Mesendoderm (in vitro differentiated cells): ENCODE results near the gene RPS6KA2.
"Not testable (repeated sequence)": the region's sequence is repeated elsewhere in the genome, so short reads cannot be mapped to it uniquely, and the experiment has no call there.

ENCODE experiments used
- DNase-seq: peaks from one replicate; pipeline ENCODE4 v3.0.0; 2013
- H2AK5ac ChIP-seq: 2 replicates; pipeline ENCODE4 v1.6.1; 2013; ENCODE audit warnings: low read length, inconsistent platforms
- H2BK120ac ChIP-seq: 2 replicates; pipeline ENCODE4 v1.6.1; 2013; ENCODE audit warnings: low read depth, mild to moderate bottlenecking, low read length, moderate library complexity, mixed read lengths
- H2BK15ac ChIP-seq: replicated peaks from 2 replicates; pipeline ENCODE4 v1.6.1; 2013; ENCODE audit warnings: low read depth, mild to moderate bottlenecking, moderate library complexity
- H2BK5ac ChIP-seq: 2 replicates; pipeline ENCODE4 v1.6.1; 2013; ENCODE audit warnings: low read length, inconsistent platforms
- H3K18ac ChIP-seq: 2 replicates; pipeline ENCODE4 v1.6.1; 2013; ENCODE audit warnings: mild to moderate bottlenecking, low read length, mixed read lengths
- H3K23ac ChIP-seq: one replicate; pipeline ENCODE4 v1.6.1; 2013; ENCODE audit warnings: low read length
- H3K27ac ChIP-seq: 2 replicates; pipeline ENCODE4 v1.5.1; 2013; ENCODE audit warnings: low read depth, mild to moderate bottlenecking, inconsistent platforms, low read length, moderate library complexity
- H3K27me3 ChIP-seq: 2 replicates; pipeline ENCODE4 v1.6.1; 2013; ENCODE audit warnings: low read length, control low read depth, mild to moderate bottlenecking, inconsistent platforms; ENCODE audit not compliant: insufficient read depth, poor library complexity
- H3K36me3 ChIP-seq: 2 replicates; pipeline ENCODE4 v1.6.1; 2013; ENCODE audit warnings: low read length, inconsistent platforms; ENCODE audit not compliant: control insufficient read depth, insufficient read depth
- H3K4ac ChIP-seq: one replicate; pipeline ENCODE4 v1.6.1; 2013; ENCODE audit warnings: low read depth, mild to moderate bottlenecking, low read length, moderate library complexity
- H3K4me1 ChIP-seq: 2 replicates; pipeline ENCODE4 v1.6.1; 2013; ENCODE audit warnings: low read depth, low read length, inconsistent platforms; ENCODE audit not compliant: control insufficient read depth
- H3K4me2 ChIP-seq: 2 replicates; pipeline ENCODE4 v1.6.1; 2013; ENCODE audit warnings: low read length
- H3K4me3 ChIP-seq: 2 replicates; pipeline ENCODE4 v1.5.1; 2013; ENCODE audit warnings: mild to moderate bottlenecking, low read length
- H3K56ac ChIP-seq: one replicate; pipeline ENCODE4 v1.6.1; 2013; ENCODE audit warnings: low read length
- H3K79me1 ChIP-seq: 2 replicates; pipeline ENCODE4 v1.6.1; 2013; ENCODE audit warnings: low read length, inconsistent platforms
- H3K79me2 ChIP-seq: 2 replicates; pipeline ENCODE4 v1.6.1; 2013; ENCODE audit warnings: mild to moderate bottlenecking, low read length; ENCODE audit not compliant: control insufficient read depth, insufficient read depth
- H3K9ac ChIP-seq: 2 replicates; pipeline ENCODE4 v1.6.1; 2013; ENCODE audit warnings: low read length, inconsistent platforms
- H4K5ac ChIP-seq: one replicate; pipeline ENCODE4 v1.6.1; 2013; ENCODE audit warnings: low read length
- H4K8ac ChIP-seq: one replicate; pipeline ENCODE4 v1.6.1; 2013; ENCODE audit warnings: low read depth, mild to moderate bottlenecking, control low read depth, low read length, moderate library complexity
- WGBS: extraction: QIAGEN DNeasy Blood & Tissue Kit; methylation state at CpG from one replicate; pipeline ENCODE4 v1.1.7; 2013; ENCODE audit warnings: low lambda C conversion rate, missing lambda C conversion rate; ENCODE audit not compliant: insufficient coverage; ENCODE audit errors: extremely low coverage; 5-methylcytosine and 5-hydroxymethylcytosine counted together

RPS6KA2 gene

GRCh38 chr6:166584853-166585429 is 42.1 kb downstream of the RPS6KA2 start:
- no peak overlapping the region for H3K4ac ChIP-seq
- no peak for DNase-seq
- H3K9ac ChIP-seq, result no peak overlapping the region
- no peak overlapping the region for H3K4me2 ChIP-seq
- no peaks in the 10 kb centered on the region for H3K27me3 ChIP-seq
- H3K36me3 ChIP-seq, result no peaks in the 10 kb centered on the region
- no CpG with 5 or more reads among the region's 12 CpGs for WGBS
- no peak overlapping the region for H3K56ac ChIP-seq
- H2BK15ac ChIP-seq, result no peak overlapping the region
- no peak overlapping the region for H3K18ac ChIP-seq
- no peak overlapping the region for H2AK5ac ChIP-seq
- no peak overlapping the region for H3K27ac ChIP-seq
- H2BK120ac ChIP-seq, result no peak overlapping the region
- no peaks in the 10 kb centered on the region for H3K79me2 ChIP-seq
- H3K4me1 ChIP-seq, result no peaks in the 10 kb centered on the region
- H2BK5ac ChIP-seq, result no peak overlapping the region
- no peaks in the 10 kb centered on the region for H3K79me1 ChIP-seq
- no peak overlapping the region for H4K5ac ChIP-seq
- H3K23ac ChIP-seq, result no peak overlapping the region
- no peak overlapping the region for H3K4me3 ChIP-seq
- no peak overlapping the region for H4K8ac ChIP-seq

GRCh38 chr6:166584155-166584554 is 42.9 kb downstream of the RPS6KA2 start:
- H3K4me2 ChIP-seq, result no peak overlapping the region
- no peak overlapping the region for H3K9ac ChIP-seq
- WGBS, result no CpG with 5 or more reads among the region's 3 CpGs
- H4K8ac ChIP-seq, result no peak overlapping the region
- no peak overlapping the region for H3K23ac ChIP-seq
- H2BK5ac ChIP-seq, result no peak overlapping the region
- H4K5ac ChIP-seq, result no peak overlapping the region
- no peak overlapping the region for H3K27ac ChIP-seq
- no peaks in the 10 kb centered on the region for H3K79me1 ChIP-seq
- no peak overlapping the region for H3K4me3 ChIP-seq
- no peak overlapping the region for H3K56ac ChIP-seq
- no peak overlapping the region for H2AK5ac ChIP-seq
- no peak overlapping the region for H2BK15ac ChIP-seq
- no peak for DNase-seq
- no peak overlapping the region for H2BK120ac ChIP-seq
- H3K79me2 ChIP-seq, result no peaks in the 10 kb centered on the region
- H3K18ac ChIP-seq, result no peak overlapping the region
- no peaks in the 10 kb centered on the region for H3K27me3 ChIP-seq
- no peak overlapping the region for H3K4ac ChIP-seq
- no peaks in the 10 kb centered on the region for H3K4me1 ChIP-seq
- H3K36me3 ChIP-seq, result no peaks in the 10 kb centered on the region

- H3K36me3 ChIP-seq, result no peaks in the 10 kb centered on the region
- H3K4ac ChIP-seq, result no peak overlapping the region
- no peak overlapping the region for H3K56ac ChIP-seq
- no peak overlapping the region for H2BK120ac ChIP-seq
- H3K27me3 ChIP-seq, result no peaks in the 10 kb centered on the region
- WGBS, result no CpG with 5 or more reads among the region's 15 CpGs
- no peak for DNase-seq
- H4K8ac ChIP-seq, result no peak overlapping the region
- H3K79me2 ChIP-seq, result no peaks in the 10 kb centered on the region
- H2BK15ac ChIP-seq, result no peak overlapping the region
- no peak overlapping the region for H3K27ac ChIP-seq
- no peak overlapping the region for H3K23ac ChIP-seq
- H3K4me2 ChIP-seq, result no peak overlapping the region
- H3K4me1 ChIP-seq, result no peaks in the 10 kb centered on the region
- H2BK5ac ChIP-seq, result no peak overlapping the region
- H2AK5ac ChIP-seq, result no peak overlapping the region
- H3K18ac ChIP-seq, result no peak overlapping the region
- no peaks in the 10 kb centered on the region for H3K79me1 ChIP-seq
- H3K4me3 ChIP-seq, result no peak overlapping the region
- H3K9ac ChIP-seq, result no peak overlapping the region
- no peak overlapping the region for H4K5ac ChIP-seq
Measured at GRCh38 chr6:166583230-166583965, 43.7 kb downstream of the RPS6KA2 start.

- no peak for DNase-seq
- Histone ChIP-seq H2BK120ac (no peak overlapping the region), H3K9ac (no peak overlapping the region), H3K79me2 (no peaks in the 10 kb centered on the region), H3K56ac (no peak overlapping the region), H3K4ac (no peak overlapping the region), H3K23ac (no peak overlapping the region), H3K27ac (no peak overlapping the region), H3K4me3 (no peak overlapping the region), H2BK5ac (no peak overlapping the region), H3K4me1 (no peaks in the 10 kb centered on the region), H4K8ac (no peak overlapping the region), H2BK15ac (no peak overlapping the region), H3K79me1 (no peaks in the 10 kb centered on the region), H3K27me3 (no peaks in the 10 kb centered on the region), H4K5ac (no peak overlapping the region), H3K18ac (no peak overlapping the region), H3K4me2 (no peak overlapping the region), H3K36me3 (no peaks in the 10 kb centered on the region), H2AK5ac (no peak overlapping the region)
- WGBS, result no CpG with 5 or more reads among the region's 6 CpGs
Measured at GRCh38 chr6:166582258-166582657, 44.8 kb downstream of the RPS6KA2 start.

GRCh38 chr6:166581801-166582200 is 45.2 kb downstream of the RPS6KA2 start:
- H3K27ac ChIP-seq, H2BK5ac ChIP-seq, H4K5ac ChIP-seq, H2AK5ac ChIP-seq, H3K4me3 ChIP-seq, H3K23ac ChIP-seq, H2BK120ac ChIP-seq, H3K27me3 ChIP-seq, H3K4ac ChIP-seq, H4K8ac ChIP-seq, H3K9ac ChIP-seq, H3K79me2 ChIP-seq, H3K79me1 ChIP-seq, H3K4me1 ChIP-seq, H3K18ac ChIP-seq, H3K56ac ChIP-seq, DNase-seq, H3K4me2 ChIP-seq, H2BK15ac ChIP-seq, H3K36me3 ChIP-seq: not testable (repeated sequence)
- WGBS, result no CpG with 5 or more reads among the region's 8 CpGs

GRCh38 chr6:166581091-166581511 is 46.0 kb downstream of the RPS6KA2 start:
- Histone ChIP-seq H3K56ac (no peak overlapping the region), H2BK15ac (no peak overlapping the region), H3K79me2 (no peaks in the 10 kb centered on the region), H4K5ac (no peak overlapping the region), H3K79me1 (no peaks in the 10 kb centered on the region), H3K36me3 (no peaks in the 10 kb centered on the region), H2BK120ac (no peak overlapping the region), H3K4ac (no peak overlapping the region), H3K4me3 (no peak overlapping the region), H2BK5ac (no peak overlapping the region), H3K9ac (no peak overlapping the region), H3K27me3 (no peaks in the 10 kb centered on the region), H3K23ac (no peak overlapping the region), H3K27ac (no peak overlapping the region), H4K8ac (no peak overlapping the region), H3K4me2 (no peak overlapping the region), H2AK5ac (no peak overlapping the region), H3K18ac (no peak overlapping the region), H3K4me1 (no peaks in the 10 kb centered on the region)
- DNase-seq, result no peak
- WGBS, result no CpG with 5 or more reads among the region's 11 CpGs
